Non-pigmented ciliary epithelial cell (primary cell): ENCODE data around the gene TIAM1.

ENCODE experiments used
- DNase-seq: peaks from one replicate; pipeline ENCODE4 v3.0.0-alpha.2; 2010; ENCODE audit warnings: low read depth

The TIAM1 gene

GRCh38 chr21:31203431-31204054, 140.5 kb downstream of the TIAM1 start:
- DNase-seq: no peak

- DNase-seq: no peak
Observed at GRCh38 chr21:31201548-31201947, 142.5 kb downstream of the TIAM1 start.

DNA sequence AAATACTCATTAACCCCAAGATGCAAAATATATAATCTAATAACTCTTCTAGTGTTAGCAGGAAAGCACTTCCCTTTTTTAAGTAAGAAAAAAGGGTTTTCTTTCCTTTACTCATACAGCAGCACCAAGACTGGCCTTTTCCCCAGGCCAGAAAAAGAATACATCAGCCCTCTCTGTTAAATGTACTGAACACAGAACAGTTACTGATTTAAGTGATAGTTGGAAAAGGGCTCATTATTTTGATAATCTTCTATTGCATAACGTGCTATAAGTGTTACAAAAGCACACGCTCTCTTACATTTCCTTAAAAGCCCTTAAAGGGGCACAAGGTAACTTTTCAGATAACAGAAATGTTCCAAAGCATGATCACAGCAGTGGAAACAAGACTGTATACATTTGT, 142.9 kb downstream of the TIAM1 start:
- no peak for DNase-seq

GRCh38 chr21:31198575-31198974, 145.5 kb downstream of the TIAM1 start:
- DNase-seq: no peak

DNA sequence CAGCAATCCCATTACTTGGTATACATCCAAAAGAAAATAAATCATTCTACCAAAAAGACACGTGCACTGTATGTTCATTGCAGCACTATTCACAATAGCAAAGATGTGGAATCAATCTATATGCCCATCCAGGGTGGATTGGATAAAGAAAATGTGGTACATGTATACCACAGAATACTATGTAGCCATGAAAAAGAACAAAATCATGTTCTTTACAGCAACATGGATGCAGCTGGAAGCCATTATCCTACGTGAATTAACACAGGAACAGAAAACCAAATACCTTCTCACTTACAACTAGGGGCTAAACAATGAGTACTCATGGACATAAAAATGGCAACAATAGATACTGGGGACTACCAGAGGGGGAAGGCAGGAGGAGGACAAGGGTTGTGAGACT, 147.3 kb downstream of the TIAM1 start:
- DNase-seq: no peak

DNA sequence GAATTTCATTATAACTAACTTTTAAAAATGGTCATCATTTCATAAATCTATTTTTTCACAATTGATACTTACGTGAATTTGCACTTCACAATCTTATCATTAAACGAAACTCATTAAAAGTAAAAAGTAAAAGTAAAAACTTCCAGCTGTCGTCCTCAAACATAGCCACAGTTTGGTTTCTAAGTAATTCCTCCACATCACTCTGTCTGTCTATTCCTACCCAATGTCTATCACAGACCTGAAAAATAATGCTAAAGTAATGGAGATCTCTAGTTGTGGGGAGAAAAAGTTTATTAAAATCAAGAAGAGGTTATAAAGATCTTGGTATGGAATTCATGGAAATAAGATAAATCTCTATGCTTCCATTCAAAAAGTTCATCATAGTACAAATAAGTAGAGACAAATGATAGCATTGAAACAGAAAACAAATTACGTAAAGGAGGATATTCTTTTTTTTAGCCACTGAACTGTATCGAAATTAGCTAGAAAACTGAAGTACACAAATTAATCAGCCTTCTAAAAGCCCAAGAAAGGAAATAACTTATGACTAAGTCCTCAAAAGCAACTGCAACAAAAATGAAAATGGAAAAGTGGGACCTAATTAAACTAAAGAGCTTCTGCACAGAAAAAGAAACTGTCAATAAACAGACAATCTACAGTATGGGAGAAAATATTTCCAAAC, 148.6 kb downstream of the TIAM1 start:
- DNase-seq: no peak

DNA sequence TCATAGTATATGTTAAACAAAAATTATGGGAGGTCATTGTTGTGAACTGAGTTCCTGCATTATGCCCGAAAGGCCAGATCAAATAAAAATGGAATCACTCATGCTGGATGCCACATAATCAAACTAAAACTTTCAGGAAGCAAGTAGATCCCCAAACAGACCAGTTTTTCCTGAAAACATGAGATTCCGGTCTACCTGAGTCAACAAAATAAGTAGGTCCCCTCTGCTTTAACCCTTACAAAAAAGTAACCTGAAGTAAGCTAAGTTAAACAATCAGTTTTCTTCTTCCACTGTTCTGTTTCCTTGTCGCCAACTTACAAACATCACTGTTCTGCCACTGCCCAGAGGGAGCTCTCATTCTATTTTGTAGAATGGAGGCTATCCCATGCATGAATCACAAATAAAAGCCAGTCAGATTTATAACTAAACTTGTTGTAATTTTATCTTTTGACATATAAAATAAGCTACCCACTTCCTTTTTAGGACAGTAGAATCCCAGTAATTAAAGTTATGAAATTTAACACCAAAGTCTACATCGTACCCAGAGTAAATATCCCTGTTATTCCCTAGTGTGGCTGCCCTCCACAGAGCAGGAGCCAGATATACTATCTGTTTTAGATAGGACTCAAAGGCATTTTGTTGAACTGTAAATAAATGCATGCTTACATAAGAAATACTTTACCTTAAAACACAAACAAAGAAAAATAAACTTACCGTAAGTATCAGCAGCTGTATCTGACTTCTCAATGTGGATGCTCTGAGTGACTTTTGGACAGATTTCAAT, 149.4 kb downstream of the TIAM1 start:
- DNase-seq: no peak

GRCh38 chr21:31193761-31194160, 150.3 kb downstream of the TIAM1 start:
- DNase-seq: no peak

DNA sequence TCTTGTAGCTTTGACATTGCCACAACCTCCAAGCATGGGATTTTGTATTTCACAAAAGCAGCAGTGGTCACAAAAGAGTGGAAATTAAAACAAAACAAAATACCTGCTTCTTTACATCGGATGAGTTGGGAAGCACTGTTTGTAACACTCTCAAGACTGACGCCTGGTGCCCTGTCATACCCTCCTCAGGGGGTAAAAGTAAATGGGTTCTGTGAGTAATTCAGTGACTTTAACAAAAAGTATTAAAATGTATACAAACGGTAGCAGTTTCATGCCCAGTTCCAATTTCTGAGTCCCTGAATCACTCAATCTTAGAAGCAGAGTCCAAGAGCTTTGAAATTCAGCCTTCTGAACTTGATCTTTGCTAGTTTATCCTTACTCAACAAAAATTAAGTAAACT, 152.5 kb downstream of the TIAM1 start:
- no peak for DNase-seq

DNA sequence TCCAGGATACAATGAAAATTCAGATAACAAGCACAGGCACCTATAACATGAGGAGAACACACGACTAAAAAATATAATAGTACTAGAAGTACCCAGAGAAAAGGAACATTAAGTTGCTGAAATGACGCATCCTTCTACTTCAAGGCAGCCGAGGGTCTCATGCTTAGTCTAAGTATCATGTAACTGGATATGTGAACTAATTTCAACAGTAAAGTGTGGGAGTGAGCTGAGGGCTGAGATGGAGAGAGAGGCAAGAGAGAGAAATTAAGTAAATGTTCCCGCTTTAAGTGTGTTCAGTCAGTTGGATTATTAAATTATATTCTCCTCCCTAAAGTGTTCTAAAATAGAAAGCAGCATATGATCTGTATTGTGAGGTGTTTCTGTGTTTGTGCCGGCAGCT, 153.5 kb downstream of the TIAM1 start:
- no peak for DNase-seq

DNA sequence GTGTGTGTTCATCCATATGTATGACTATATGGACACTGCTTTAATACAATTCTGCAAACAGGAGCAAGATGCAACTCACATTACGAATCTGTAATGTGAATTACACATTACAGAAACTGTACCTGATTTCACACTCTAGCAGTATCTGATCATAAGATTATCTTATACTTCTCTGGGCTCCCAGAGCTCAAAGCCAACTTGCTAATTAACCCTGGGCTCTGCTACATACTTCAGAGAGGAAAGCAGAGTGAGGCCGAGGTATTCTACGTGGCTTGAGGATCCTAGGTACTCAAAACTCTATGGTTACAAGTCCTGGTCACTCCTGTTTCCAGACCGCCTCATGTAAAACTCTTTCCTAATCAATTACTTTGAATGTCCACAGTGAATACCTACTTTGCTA, 156.6 kb downstream of the TIAM1 start:
- DNase-seq: no peak

- no peak for DNase-seq
Observed at GRCh38 chr21:31186916-31187315, 157.1 kb downstream of the TIAM1 start.

DNA sequence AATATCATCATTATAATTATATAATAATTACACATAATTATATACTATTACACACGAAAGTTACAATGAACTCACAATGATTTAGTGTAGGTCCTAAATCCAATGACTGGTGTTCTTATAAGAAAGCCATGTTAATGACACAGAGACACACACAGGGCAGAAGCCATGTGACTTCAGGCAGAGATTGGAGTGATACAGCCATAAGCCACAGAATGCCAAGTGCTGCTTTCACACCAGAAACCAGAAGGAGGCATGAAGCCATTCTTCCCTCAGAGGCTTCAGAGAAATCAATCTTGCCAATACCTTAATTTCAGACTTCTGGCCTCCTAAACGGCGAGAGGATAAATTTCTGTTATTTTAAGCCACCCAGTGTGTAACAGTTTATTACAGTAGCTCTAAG, 158.4 kb downstream of the TIAM1 start:
- DNase-seq: no peak

DNA sequence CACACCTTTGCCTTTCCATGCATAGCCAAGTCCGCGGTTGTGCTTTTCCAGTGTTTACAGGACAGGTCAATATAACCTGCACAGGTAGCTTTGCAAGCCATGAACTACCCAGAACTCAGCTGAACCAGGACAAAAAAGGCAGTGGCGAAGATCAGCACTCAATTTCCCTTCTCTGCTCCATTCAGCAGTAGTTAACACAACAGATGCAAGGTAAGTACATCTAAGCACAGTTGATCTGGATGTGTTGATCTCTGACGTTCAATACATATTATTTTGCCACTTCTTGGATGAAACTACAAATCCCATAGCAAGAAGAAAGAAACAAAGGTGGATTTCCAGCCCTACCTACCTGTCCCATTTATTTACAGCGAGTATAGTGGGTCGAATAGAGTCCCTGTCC, 159.2 kb downstream of the TIAM1 start:
- no peak for DNase-seq

DNA sequence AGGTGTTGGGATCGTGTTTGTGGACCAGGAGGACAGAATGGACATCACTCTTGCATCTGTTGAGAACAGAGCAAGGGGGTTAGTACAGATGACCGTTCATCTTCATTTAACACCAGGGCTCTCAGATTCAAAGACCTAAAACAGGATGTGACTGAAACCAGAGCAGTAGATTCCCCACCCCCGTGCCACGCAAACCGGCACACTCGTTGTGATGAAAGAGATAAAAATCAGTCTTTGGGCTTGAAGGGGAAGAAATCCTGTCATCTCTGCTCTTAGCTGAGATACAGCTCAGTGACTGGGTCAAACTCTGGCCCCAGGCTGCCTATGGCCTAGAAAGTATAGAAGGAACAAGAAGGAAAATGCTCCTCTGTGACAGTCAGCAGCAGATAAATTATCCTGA, 159.6 kb downstream of the TIAM1 start:
- DNase-seq: no peak

DNA sequence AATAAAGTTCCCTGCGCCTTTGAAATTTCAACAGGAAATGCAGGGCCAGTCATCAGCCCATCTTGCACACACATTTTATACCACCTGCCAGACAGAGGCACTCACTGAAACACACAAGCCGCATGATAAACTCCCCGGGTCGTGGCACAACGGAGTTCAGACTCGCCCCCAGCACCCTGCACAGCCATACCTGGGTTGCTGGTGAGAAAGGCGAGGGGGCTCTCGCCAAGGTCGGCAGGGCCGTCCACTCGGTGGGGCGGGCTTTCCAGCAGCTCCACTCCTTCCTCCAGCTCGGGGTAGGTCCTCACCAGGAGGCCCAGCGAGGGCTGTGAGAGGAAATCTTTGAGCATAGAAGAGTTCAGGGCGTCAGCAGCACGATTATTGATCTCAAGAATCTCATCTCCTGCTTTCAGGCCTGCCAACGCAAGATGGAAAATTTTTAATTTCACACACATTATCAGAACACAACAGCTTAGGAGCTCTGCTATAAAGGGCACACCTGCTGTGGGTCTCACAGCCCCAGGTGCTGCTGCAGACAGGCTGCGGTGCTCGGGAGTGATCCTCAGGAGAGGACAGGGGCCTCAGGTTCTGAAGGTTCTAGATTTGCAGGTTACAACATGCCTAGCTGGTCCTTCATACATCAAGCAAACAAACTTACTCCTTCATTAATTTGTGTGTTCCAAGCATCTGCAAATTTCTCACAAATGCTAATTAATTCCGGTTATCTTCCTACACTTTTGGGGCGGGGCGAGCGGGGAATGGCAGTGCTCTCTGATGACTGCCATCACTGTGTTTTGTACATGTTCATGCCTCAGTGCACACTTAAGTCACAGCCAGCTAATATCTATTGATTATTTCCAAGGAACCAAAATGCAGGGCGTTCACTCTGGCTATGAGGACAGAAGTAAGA, 161.6 kb downstream of the TIAM1 start:
- DNase-seq: no peak

DNA sequence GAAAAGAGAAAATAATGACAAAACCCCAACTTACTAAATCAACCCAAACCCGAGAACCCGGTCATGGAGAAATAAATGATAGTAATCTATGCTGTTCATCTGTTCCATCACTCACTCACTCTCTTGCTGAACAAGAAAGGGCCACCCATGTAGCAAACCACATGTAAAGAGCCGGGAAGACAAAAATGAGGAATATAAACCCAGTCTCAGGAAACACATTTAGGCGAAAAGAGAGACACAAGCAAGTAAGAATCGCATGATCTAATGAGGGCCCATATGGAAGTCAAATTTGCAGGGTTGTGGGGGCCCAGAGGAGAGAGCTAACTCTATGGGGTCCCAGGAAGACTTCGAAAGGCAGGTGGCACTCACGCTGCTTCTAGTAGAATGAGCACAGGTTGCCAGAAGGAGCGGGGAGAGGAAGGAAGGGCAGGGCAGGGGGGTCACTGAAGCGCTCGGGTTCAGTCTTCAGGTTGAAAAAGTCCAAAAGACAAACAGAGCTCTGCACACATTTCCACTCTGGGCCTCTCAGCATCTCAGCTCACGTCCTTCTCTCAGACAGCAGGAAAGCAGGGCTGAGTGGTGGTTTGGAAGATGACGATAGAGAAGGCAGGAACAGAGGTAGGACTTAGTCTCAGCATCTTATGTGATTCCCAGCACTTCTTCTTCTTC, 162.8 kb downstream of the TIAM1 start:
- DNase-seq: no peak

DNA sequence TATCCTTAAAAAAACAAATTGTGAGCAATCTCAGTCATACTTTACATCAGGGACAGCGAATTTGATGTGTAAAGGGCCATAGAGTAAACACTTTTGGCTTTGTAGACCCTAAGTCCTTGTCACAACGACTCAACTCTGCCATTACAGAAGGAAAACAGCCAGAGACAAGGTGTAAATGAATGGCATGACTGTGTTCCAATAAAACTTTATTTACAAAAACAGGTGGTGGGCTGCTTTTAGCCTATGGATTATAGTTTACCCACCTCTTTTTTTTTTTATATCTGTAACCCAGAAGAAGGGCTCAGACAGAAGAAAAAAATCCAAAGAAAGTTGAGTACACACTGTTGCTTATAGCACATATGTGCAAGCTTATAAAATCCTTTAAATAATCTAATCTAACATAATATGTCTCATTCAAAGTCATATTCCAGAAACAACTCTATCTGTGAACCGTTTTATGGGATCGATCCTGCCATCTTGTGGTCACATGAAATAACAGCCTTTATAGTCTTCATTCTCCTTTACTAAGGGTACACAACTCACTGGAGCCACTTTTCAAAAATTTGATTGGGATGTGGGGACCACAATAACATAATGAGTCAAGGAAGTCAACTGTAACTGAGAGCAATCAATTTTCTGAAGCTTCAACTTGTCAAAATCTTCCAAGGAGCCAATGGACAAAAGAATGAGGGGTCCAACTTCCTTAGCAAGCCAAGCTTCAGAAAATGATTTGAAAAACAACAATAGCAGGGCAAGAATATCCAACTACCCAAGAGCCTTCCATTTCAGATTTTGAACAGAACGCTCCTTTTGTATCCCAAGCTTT, 163.6 kb downstream of the TIAM1 start:
- no peak for DNase-seq

GRCh38 chr21:31176725-31177124, 167.3 kb downstream of the TIAM1 start:
- DNase-seq: no peak

DNA sequence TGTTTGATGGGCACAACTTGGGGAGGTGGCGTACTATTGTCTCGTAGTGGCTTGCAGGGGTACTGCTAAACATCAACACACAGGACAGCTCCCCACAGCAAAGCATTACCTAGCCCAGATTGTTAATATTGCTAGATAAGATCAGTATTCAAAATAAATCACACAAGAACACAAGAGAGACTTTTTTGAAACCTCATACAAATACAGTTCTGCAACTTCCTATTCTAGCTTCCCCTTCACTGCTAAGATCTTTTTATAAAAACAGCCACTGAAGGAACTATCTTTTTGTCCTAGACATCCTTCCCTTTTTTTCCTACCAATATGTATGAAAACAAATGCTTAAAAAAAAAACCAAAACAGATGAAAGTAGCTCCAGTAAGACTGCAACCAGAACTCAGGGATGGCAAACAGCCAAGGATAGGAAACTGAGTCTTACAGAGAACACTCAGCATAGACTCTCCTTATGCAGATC, 167.9 kb downstream of the TIAM1 start:
- DNase-seq: no peak
